Suprapubic skin (tissue), 4 donors: ENCODE results near the gene ATP11A. TPM values are rescaled to one million over a fixed set of nuclear protein-coding genes. Genes with fewer than 3 reads are reported as not detected.
"Not testable (repeated sequence)": the region's sequence is repeated elsewhere in the genome, so short reads cannot be mapped to it uniquely, and the experiment has no call there.

Experiments
- DNase-seq, 2 donors: peaks; one replicate each; pipeline ENCODE4 v3.0.0-alpha.2; 2019; ENCODE audit warnings: low spot score in 2 of 2
- H3K27ac ChIP-seq: fragments of 200-600 bp; sonication (generic); one replicate; pipeline ENCODE4 v1.5.1; 2019
- H3K27me3 ChIP-seq: fragments of 200-600 bp; sonication (generic); one replicate; pipeline ENCODE4 v1.5.1; 2019
- H3K36me3 ChIP-seq: fragments of 200-600 bp; sonication (generic); one replicate; pipeline ENCODE4 v1.5.1; 2019
- H3K4me1 ChIP-seq: fragments of 200-600 bp; sonication (generic); one replicate; pipeline ENCODE4 v1.5.1; 2019
- H3K4me3 ChIP-seq: fragments of 200-600 bp; sonication (generic); one replicate; pipeline ENCODE4 v1.5.1; 2019; ENCODE audit warnings: mild to moderate bottlenecking
- H3K9me3 ChIP-seq: fragments of 200-600 bp; sonication (generic); one replicate; pipeline ENCODE4 v1.5.1; 2019
- CTCF ChIP-seq, 2 donors: fragments of 200-600 bp in 1 of 2; fragments of 450-650 bp in 1 of 2; sonication (generic) in 1 of 2; IDR thresholded peaks; one replicate each; pipeline ENCODE4 v1.5.1; 2016 to 2019; ENCODE audit warnings: antibody characterized with exemption in 2 of 2, mild to moderate bottlenecking in 1 of 2, moderate library complexity in 1 of 2
- EP300 ChIP-seq: sonication (generic); formaldehyde crosslinking; IDR thresholded peaks from one replicate; pipeline ENCODE4 v1.6.1; 2017; ENCODE audit warnings: antibody characterized with exemption
- POLR2A ChIP-seq, 2 donors: fragments of 450-650 bp; IDR thresholded peaks; one replicate each; pipeline ENCODE4 v1.6.1; 2017; ENCODE audit warnings: antibody characterized with exemption in 2 of 2, mild to moderate bottlenecking in 2 of 2, moderate library complexity in 2 of 2
- POLR2AphosphoS5 ChIP-seq, 3 donors: sonication (generic); formaldehyde crosslinking; IDR thresholded peaks; one replicate each; pipeline ENCODE4 v1.6.1; 2017; ENCODE audit warnings: antibody characterized with exemption in 3 of 3
- WGBS: methylation state at CpG from one replicate; pipeline ENCODE4 v1.1.5; 2018; 5-methylcytosine and 5-hydroxymethylcytosine counted together
- total RNA-seq, 4 donors: library from RNA; depleted of rRNA; stranded (reverse); fragments of >200 nt; gene quantifications; one replicate each; pipeline ENCODE4 v1.1.0, GENCODE V29; 2016

ATP11A gene
- total RNA-seq, 4 donors from 2014 or later = 22.8 to 51.0 (median 39.8) TPM

GRCh38 chr13:112839356-112840105 lies 149.7 kb downstream of the ATP11A start:
- H3K9me3 ChIP-seq = no peaks in the 10 kb centered on the region
- TF ChIP-seq EP300 = no peak
- no peak for TF ChIP-seq POLR2AphosphoS5 (IDR thresholded peaks at IDR 0.05)
- no peak for TF ChIP-seq CTCF (IDR thresholded peaks at IDR 0.05)
- TF ChIP-seq POLR2A (IDR thresholded peaks at IDR 0.05) = no peak
- no peak overlapping the region for H3K4me3 ChIP-seq
- peaks cover 4% of the 10 kb centered on the region for H3K4me1 ChIP-seq
- 85% methylated on average over 11 of the region's 12 CpGs for WGBS
- no peak overlapping the region for H3K27ac ChIP-seq
- H3K27me3 ChIP-seq = no peaks in the 10 kb centered on the region
- no peak for DNase-seq
- H3K36me3 ChIP-seq = peaks cover 54% of the 10 kb centered on the region

GRCh38 chr13:112840472-112841302 lies 150.8 kb downstream of the ATP11A start:
- TF ChIP-seq CTCF (IDR thresholded peaks at IDR 0.05) = no peak
- no peak for TF ChIP-seq EP300
- TF ChIP-seq POLR2A (IDR thresholded peaks at IDR 0.05) = no peak
- TF ChIP-seq POLR2AphosphoS5 (IDR thresholded peaks at IDR 0.05) = no peak
- no peak for DNase-seq
- Histone ChIP-seq H3K4me3 (no peak overlapping the region), H3K9me3 (no peaks in the 10 kb centered on the region), H3K4me1 (peaks cover 4% of the 10 kb centered on the region), H3K36me3 (peaks cover 46% of the 10 kb centered on the region), H3K27ac (no peak overlapping the region), H3K27me3 (no peaks in the 10 kb centered on the region)
- 95% methylated on average over 4 of the region's 34 CpGs for WGBS

DNA sequence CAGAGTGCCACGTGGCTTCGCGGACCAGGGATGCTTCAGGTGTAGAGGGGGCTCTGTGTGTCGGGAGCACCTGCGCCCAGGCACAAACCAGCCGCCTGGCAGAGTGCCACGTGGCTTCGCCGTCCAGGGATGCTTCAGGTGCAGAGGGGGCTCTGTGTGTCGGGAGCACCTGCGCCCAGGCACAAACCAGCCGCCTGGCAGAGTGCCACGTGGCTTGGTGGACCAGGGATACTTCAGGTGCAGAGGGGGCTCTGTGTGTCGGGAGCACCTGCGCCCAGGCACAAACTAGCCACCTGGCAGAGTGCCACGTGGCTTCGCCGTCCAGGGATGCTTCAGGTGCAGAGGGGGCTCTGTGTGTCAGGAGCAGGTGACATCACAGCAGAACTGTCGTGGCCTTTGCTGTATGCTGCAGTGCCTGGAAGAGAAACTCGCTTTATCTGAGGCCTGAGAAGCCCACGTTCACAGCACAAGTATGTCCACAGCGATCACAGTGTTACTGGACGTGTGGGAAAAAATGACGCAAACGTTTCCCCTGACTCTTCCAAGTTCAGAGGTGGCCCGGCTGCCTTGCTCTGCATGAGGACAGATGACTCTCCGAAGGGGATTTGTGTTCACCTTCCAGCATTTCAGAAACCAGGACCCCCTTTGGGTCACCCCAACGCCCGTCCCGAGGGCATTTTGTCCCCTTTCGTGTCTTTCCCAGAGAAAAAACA lies 151.6 kb downstream of the ATP11A start:
- peaks cover 47% of the 10 kb centered on the region for H3K36me3 ChIP-seq

DNA sequence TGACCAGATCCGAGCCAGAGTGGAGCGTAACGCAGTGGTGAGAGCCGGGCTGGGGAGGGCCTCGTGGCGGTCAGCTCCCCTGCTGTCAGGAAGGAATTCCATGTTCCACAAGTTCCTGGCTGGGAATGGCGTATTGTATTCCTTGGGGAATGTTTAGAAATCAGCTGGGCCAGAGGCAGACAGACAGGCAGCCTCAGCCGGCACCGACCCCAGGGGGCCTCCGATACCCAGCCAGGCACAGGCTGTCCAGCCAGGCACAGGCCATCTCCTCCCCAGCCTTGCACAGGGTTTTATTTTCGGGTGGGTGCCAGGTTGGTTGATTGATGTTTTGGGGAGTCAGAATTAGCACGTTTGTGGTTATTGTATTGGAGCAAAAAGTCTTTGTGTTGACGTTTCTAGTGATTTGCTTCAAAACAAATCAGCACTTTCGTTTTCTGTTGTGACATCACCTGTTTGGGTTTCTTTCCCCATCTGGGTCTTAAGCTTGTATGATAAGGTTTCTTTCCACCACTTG lies 152.6 kb downstream of the ATP11A start:
- H3K27me3 ChIP-seq = no peaks in the 10 kb centered on the region
- TF ChIP-seq POLR2A (IDR thresholded peaks at IDR 0.05) (no peak), CTCF (IDR thresholded peaks at IDR 0.05) (no peak), POLR2AphosphoS5 (IDR thresholded peaks at IDR 0.05) (no peak), EP300 (no peak)
- H3K36me3 ChIP-seq = peaks cover 41% of the 10 kb centered on the region
- H3K27ac ChIP-seq = no peak overlapping the region
- 77% methylated on average over 14 of the region's 14 CpGs for WGBS
- H3K4me1 ChIP-seq = no peaks in the 10 kb centered on the region
- DNase-seq = no peak
- H3K4me3 ChIP-seq = no peak overlapping the region
- no peaks in the 10 kb centered on the region for H3K9me3 ChIP-seq

More for the DNA sequence above, 151.6 kb downstream of the ATP11A start:
- not testable (repeated sequence) for H3K27ac ChIP-seq, H3K4me3 ChIP-seq, H3K9me3 ChIP-seq, H3K4me1 ChIP-seq, H3K27me3 ChIP-seq, DNase-seq
- 95% methylated on average over 13 of the region's 31 CpGs for WGBS

- DNase-seq = no peak
- TF ChIP-seq POLR2A (IDR thresholded peaks at IDR 0.05) (no peak), CTCF (IDR thresholded peaks at IDR 0.05) (no peak), EP300 (no peak), POLR2AphosphoS5 (IDR thresholded peaks at IDR 0.05) (no peak)
- Histone ChIP-seq H3K27me3 (no peaks in the 10 kb centered on the region), H3K4me3 (no peak overlapping the region), H3K9me3 (no peaks in the 10 kb centered on the region), H3K4me1 (no peaks in the 10 kb centered on the region), H3K36me3 (peaks cover 41% of the 10 kb centered on the region), H3K27ac (no peak overlapping the region)
- 93% methylated on average over 19 of the region's 33 CpGs for WGBS
Observed at GRCh38 chr13:112842931-112843391, 153.1 kb downstream of the ATP11A start.
